ENCODE results near the gene CYLD.

DNA sequence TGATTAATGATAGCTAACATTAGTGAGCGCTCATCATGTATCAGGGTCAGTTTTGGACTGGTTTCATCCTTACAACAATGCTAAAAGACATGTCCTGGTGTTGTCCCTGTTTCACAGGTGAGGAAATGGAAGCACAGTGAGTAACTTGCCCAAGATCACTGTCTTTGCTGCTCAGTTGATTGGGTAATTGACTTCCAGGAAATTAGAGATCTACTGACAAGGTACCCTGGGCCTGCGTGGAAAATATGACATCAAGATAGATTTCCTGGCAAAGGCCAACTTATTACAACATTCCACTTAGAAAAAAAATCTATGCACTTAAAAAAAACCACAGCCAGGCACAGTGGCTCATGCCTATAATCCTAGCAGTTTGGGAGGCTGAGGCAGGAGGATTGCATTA lies 96.3 kb downstream of the CYLD start:
- TF ChIP-seq, protein P1, sequence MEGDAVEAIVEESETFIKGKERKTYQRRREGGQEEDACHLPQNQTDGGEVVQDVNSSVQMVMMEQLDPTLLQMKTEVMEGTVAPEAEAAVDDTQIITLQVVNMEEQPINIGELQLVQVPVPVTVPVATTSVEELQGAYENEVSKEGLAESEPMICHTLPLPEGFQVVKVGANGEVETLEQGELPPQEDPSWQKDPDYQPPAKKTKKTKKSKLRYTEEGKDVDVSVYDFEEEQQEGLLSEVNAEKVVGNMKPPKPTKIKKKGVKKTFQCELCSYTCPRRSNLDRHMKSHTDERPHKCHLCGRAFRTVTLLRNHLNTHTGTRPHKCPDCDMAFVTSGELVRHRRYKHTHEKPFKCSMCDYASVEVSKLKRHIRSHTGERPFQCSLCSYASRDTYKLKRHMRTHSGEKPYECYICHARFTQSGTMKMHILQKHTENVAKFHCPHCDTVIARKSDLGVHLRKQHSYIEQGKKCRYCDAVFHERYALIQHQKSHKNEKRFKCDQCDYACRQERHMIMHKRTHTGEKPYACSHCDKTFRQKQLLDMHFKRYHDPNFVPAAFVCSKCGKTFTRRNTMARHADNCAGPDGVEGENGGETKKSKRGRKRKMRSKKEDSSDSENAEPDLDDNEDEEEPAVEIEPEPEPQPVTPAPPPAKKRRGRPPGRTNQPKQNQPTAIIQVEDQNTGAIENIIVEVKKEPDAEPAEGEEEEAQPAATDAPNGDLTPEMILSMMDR (IDR thresholded peaks at IDR 0.05): no peak
- TF ChIP-seq POLR2A (IDR thresholded peaks at IDR 0.05) (no peak), POLR2AphosphoS5 (IDR thresholded peaks at IDR 0.05) (no peak)

Measured in transverse colon (tissue), 4 donors.